OCI-M1 (cell line): Measurements from ENCODE around the gene KCNF1.
A peak's percentile ranks its signal among the peaks of the same experiment; 100 is the strongest.
"Not testable (repeated sequence)": the region's sequence is repeated elsewhere in the genome, so short reads cannot be mapped to it uniquely, and the experiment has no call there.

ENCODE experiments used
- DNase-seq: peaks from one replicate; lab custom pipeline; 2025; lab: John Stamatoyannopoulos, UW

KCNF1 gene

GRCh38 chr2:10947005-10947440 is 35.3 kb downstream of the KCNF1 start:
- DNase-seq: no peak

- no peak for DNase-seq
Observed at GRCh38 chr2:10947446-10948187, 35.9 kb downstream of the KCNF1 start.

- no peak for DNase-seq
Observed at GRCh38 chr2:10948188-10948564, 36.4 kb downstream of the KCNF1 start.

GRCh38 chr2:10948606-10949230 is 37.0 kb downstream of the KCNF1 start:
- DNase-seq: no peak

- DNase-seq: no peak
Observed at GRCh38 chr2:10949835-10950234, 38.1 kb downstream of the KCNF1 start.

GRCh38 chr2:10951558-10952414 is 40.1 kb downstream of the KCNF1 start:
- no peak for DNase-seq

GRCh38 chr2:10954416-10954815 is 42.7 kb downstream of the KCNF1 start:
- no peak for DNase-seq

GRCh38 chr2:10954856-10955818 is 43.4 kb downstream of the KCNF1 start:
- no peak for DNase-seq

GRCh38 chr2:10956006-10956790 is 44.5 kb downstream of the KCNF1 start:
- DNase-seq: no peak

- no peak for DNase-seq
Observed at GRCh38 chr2:10957391-10957790, 45.7 kb downstream of the KCNF1 start.

- not testable (repeated sequence) for DNase-seq
Observed at GRCh38 chr2:10958452-10958851, 46.7 kb downstream of the KCNF1 start.

- DNase-seq: no peak
Observed at GRCh38 chr2:10960606-10961489, 49.1 kb downstream of the KCNF1 start.

- no peak for DNase-seq
Observed at GRCh38 chr2:10961490-10961875, 49.7 kb downstream of the KCNF1 start.

- no peak for DNase-seq
Observed at GRCh38 chr2:10962004-10962403, 50.3 kb downstream of the KCNF1 start.

- DNase-seq: peak; percentile 40
Observed at GRCh38 chr2:10963155-10963554, 51.4 kb downstream of the KCNF1 start.
